Choroid plexus epithelial cell (primary cell): ENCODE measurements around the gene PTHLH.

ENCODE experiments used
- DNase-seq: peaks from one replicate; pipeline ENCODE4 v3.0.0-alpha.2; 2010; ENCODE audit warnings: low read depth
- H3K4me3 ChIP-seq: 2 replicates; pipeline ENCODE4 v1.5.1; 2011; ENCODE audit warnings: low read depth, mild to moderate bottlenecking, control low read depth, low read length, moderate library complexity
- CTCF ChIP-seq: conservative IDR thresholded peaks from 2 replicates; pipeline ENCODE4 v1.5.1; 2011; ENCODE audit warnings: low read depth, mild to moderate bottlenecking, control low read depth, inconsistent platforms, low read length, moderate library complexity

The PTHLH gene

GRCh38 chr12:28010036-28010435, 37.5 kb upstream of the PTHLH start:
- no peak overlapping the region for H3K4me3 ChIP-seq
- DNase-seq: no peak
- no peak for TF ChIP-seq CTCF

GRCh38 chr12:27999970-28000369, 27.4 kb upstream of the PTHLH start:
- H3K4me3 ChIP-seq: no peak overlapping the region
- no peak for TF ChIP-seq CTCF
- peak; percentile 59 for DNase-seq

- DNase-seq: peak; percentile 87
- H3K4me3 ChIP-seq: no peak overlapping the region
- TF ChIP-seq CTCF: no peak
Measured at GRCh38 chr12:27999521-27999920, 27.0 kb upstream of the PTHLH start.

GRCh38 chr12:27998658-27999057, 26.1 kb upstream of the PTHLH start:
- no peak overlapping the region for H3K4me3 ChIP-seq
- DNase-seq: no peak
- TF ChIP-seq CTCF: no peak

- TF ChIP-seq CTCF: no peak
- H3K4me3 ChIP-seq: no peak overlapping the region
- no peak for DNase-seq
Measured at GRCh38 chr12:27998170-27998569, 25.6 kb upstream of the PTHLH start.

- TF ChIP-seq CTCF: no peak
- DNase-seq: no peak
- no peak overlapping the region for H3K4me3 ChIP-seq
Measured at GRCh38 chr12:27996761-27997160, 24.2 kb upstream of the PTHLH start.

GRCh38 chr12:27995406-27995805, 22.9 kb upstream of the PTHLH start:
- no peak overlapping the region for H3K4me3 ChIP-seq
- no peak for TF ChIP-seq CTCF
- no peak for DNase-seq
